Measurements from ENCODE around the gene VAV3.

- TF ChIP-seq POLR2A (IDR thresholded peaks at IDR 0.05) = no peak
- no peak for TF ChIP-seq CTCF (IDR thresholded peaks at IDR 0.05)
Measured at GRCh38 chr1:107830526-107830925, 134.5 kb downstream of the VAV3 start.

Data from transverse colon (tissue), 3 donors.